ENCODE results near the gene KNDC1.

DNA sequence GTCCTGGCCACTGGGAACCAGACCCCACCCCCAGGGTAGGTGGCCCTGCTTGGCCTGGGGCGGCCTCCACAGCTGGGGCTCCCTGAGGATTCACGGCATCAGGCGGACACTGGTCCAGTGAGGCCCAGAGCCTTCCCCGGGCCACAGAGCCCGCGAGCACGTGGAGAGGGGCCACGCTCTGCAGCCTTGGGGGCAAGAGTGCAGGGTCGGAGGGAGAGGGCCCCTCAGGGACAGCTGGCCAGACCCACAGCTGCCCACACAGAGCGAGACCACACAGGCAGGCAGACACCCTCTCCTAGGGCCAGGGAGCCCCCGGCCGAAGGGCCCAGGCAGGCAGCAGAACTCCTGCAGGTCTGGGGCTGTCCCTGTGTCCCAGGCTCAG, 88.3 kb downstream of the KNDC1 start:
- TF ChIP-seq CTCF (IDR thresholded peaks at IDR 0.05; ENCODE audit: low read length) = no peak
- TF ChIP-seq EZH2 (optimal IDR thresholded peaks at IDR 0.05; ENCODE audit: low read depth, low read length) = no peak
- no peak for TF ChIP-seq EZH2phosphoT487 (IDR thresholded peaks at IDR 0.05; ENCODE audit: low read length)

Measured in MM.1S (cell line).